ENCODE measurements around the gene SLC33A1.

GRCh38 chr3:155884292-155884691 lies 30.1 kb upstream of the SLC33A1 start:
- TF ChIP-seq EZH2phosphoT487 (IDR thresholded peaks at IDR 0.05; ENCODE audit: borderline replicate concordance, low read depth, low read length) (no peak), CTCF (conservative IDR thresholded peaks at IDR 0.05; ENCODE audit: low read length) (no peak)
